Esophagus squamous epithelium (tissue), 4 donors: ENCODE results near the gene SKAP1.

Experiments used
- POLR2A ChIP-seq, 4 donors: fragments of 450-650 bp; IDR thresholded peaks; one replicate each; pipeline ENCODE4 v1.6.1; 2017; ENCODE audit warnings: antibody characterized with exemption in 4 of 4, mild to moderate bottlenecking in 4 of 4, moderate library complexity in 3 of 4
- TF ChIP-seq, protein P1 (sequence below), 6 experiments: fragments of 450-650 bp in 4 of 6; fragments of 200-600 bp in 2 of 6; sonication (generic) in 2 of 6; IDR thresholded peaks; one replicate each; pipeline ENCODE4 v1.5.1; 2016 to 2019; ENCODE audit warnings: antibody characterized with exemption in 6 of 6, mild to moderate bottlenecking in 4 of 6, moderate library complexity in 4 of 6

DNA sequence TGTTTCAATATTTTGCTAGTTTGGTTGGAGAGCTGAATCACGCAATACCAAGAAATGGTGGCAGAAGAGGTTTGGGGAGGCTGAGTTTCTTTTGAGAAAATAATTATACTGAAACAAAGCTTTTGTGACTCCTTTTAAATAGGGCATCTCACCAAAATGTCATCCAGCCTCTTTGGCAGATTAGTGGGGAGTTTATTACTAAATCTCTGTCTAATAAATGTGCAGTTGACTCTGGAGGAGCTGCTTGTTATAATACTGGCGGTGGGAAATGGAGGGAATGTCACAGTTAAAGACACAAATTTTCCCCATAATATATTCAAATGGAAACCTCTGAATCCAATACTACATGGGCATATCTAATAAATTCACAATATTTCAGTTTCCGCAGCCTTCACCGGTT, 277.7 kb downstream of the SKAP1 start:
- TF ChIP-seq, protein P1, sequence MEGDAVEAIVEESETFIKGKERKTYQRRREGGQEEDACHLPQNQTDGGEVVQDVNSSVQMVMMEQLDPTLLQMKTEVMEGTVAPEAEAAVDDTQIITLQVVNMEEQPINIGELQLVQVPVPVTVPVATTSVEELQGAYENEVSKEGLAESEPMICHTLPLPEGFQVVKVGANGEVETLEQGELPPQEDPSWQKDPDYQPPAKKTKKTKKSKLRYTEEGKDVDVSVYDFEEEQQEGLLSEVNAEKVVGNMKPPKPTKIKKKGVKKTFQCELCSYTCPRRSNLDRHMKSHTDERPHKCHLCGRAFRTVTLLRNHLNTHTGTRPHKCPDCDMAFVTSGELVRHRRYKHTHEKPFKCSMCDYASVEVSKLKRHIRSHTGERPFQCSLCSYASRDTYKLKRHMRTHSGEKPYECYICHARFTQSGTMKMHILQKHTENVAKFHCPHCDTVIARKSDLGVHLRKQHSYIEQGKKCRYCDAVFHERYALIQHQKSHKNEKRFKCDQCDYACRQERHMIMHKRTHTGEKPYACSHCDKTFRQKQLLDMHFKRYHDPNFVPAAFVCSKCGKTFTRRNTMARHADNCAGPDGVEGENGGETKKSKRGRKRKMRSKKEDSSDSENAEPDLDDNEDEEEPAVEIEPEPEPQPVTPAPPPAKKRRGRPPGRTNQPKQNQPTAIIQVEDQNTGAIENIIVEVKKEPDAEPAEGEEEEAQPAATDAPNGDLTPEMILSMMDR (IDR thresholded peaks at IDR 0.05): no peak
- TF ChIP-seq POLR2A (IDR thresholded peaks at IDR 0.05): no peak
